HepG2 (cell line): Measurements from ENCODE around the gene ESRRG. TPM values are rescaled to one million over a fixed set of nuclear protein-coding genes. Genes with fewer than 3 reads are reported as not detected.

Source experiments
- ATAC-seq: fragments of 200-7000 bp; cut with Tn5 transposase; 3 replicates; pipeline ENCODE4 v1.9.1; 2020; ENCODE audit warnings: mild to moderate bottlenecking, moderate library complexity
- BruUV-seq: library from RNA; stranded (reverse); fragments of 400-500 nt; replicated peaks from 2 replicates; lab custom pipeline; 2021; lab: Mats Ljungman, UMichigan
- CTCF ChIA-PET: fragments of 300-600 bp; formaldehyde crosslinking; extraction: SDS; loops from one replicate; lab custom pipeline; 2021; ENCODE audit warnings: low total read pairs, inconsistent platforms, low intra/inter-chr PET ratio; lab: Yijun Ruan, JAX
- POLR2A ChIA-PET: fragments of 350-600 bp; sonication (Branson Sonifier 250); formaldehyde crosslinking; loops from one replicate; lab custom pipeline; 2020; ENCODE audit warnings: antibody characterized with exemption, inconsistent platforms; lab: Yijun Ruan, JAX
- DNase-seq: peaks from one replicate; pipeline ENCODE4 v3.0.0-alpha.2; 2015; ENCODE audit warnings: low spot score
- FAIRE-seq: peaks from 3 replicates; lab custom pipeline; 2011; peaks lifted over from hg19 to GRCh38; lab: Jason Lieb, UNC
- H2AFZ ChIP-seq: one replicate; pipeline ENCODE4 v1.6.1; 2011; ENCODE audit warnings: low read length, inconsistent platforms
- H3K27ac ChIP-seq: fragments of 300-600 bp; 3 replicates; pipeline ENCODE4 v1.8.0; 2011; ENCODE audit warnings: mixed run types, mild to moderate bottlenecking, mixed read lengths, low read length, inconsistent platforms; ENCODE audit not compliant: insufficient read depth; ENCODE audit errors: extremely low read length
- H3K27me3 ChIP-seq, 2 experiments: fragments of 200-600 bp in 1 of 2; 2 replicates in 1 of 2; 3 replicates in 1 of 2; pipeline versions ENCODE4 v1.6.0 to v1.8.0; 2011; ENCODE audit warnings: low read length in 2 of 2, mild to moderate bottlenecking in 2 of 2, moderate library complexity in 2 of 2, inconsistent platforms in 1 of 2; ENCODE audit not compliant: insufficient read depth in 2 of 2, control insufficient read depth in 1 of 2
- H3K36me3 ChIP-seq, 2 experiments: fragments of 200-600 bp in 1 of 2; replicated peaks in 1 of 2; 2 replicates in 1 of 2; 3 replicates in 1 of 2; pipeline versions ENCODE4 v1.5.1 to v1.8.0; 2011; ENCODE audit warnings: low read length in 2 of 2, inconsistent platforms in 1 of 2; ENCODE audit not compliant: insufficient read depth in 2 of 2, control insufficient read depth in 1 of 2
- H3K4me1 ChIP-seq: 2 replicates; pipeline ENCODE4 v1.5.1; 2012; ENCODE audit warnings: low read length, inconsistent platforms; ENCODE audit not compliant: insufficient read depth
- H3K4me2 ChIP-seq: 2 replicates; pipeline ENCODE4 v1.6.0; 2011; ENCODE audit warnings: low read depth, low read length, inconsistent platforms
- H3K4me3 ChIP-seq, 3 experiments: fragments of 200-600 bp in 1 of 3; sonication (generic), shearing (Covaris generic) in 1 of 3; replicated peaks in 1 of 3; 2 replicates each; pipeline ENCODE4 v1.5.1; 2011 to 2016; ENCODE audit warnings: low read length in 3 of 3, inconsistent platforms in 2 of 3, low read depth in 2 of 3, mild to moderate bottlenecking in 2 of 3, control low read depth in 1 of 3, mixed read lengths in 1 of 3; ENCODE audit not compliant: insufficient read depth in 1 of 3
- H3K79me2 ChIP-seq: one replicate; pipeline ENCODE4 v1.6.1; 2011; ENCODE audit warnings: low read length, inconsistent platforms; ENCODE audit not compliant: insufficient read depth
- H3K9ac ChIP-seq: 2 replicates; pipeline ENCODE4 v1.6.0; 2011; ENCODE audit warnings: mild to moderate bottlenecking, low read depth, low read length, inconsistent platforms; ENCODE audit not compliant: insufficient read depth
- H3K9me3 ChIP-seq: 2 replicates; pipeline ENCODE4 v1.5.1; 2012; ENCODE audit warnings: mild to moderate bottlenecking, low read length
- H4K20me1 ChIP-seq: 2 replicates; pipeline ENCODE4 v1.6.0; 2011; ENCODE audit warnings: inconsistent platforms, mild to moderate bottlenecking, low read length, moderate library complexity; ENCODE audit not compliant: insufficient read depth
- AFF4 ChIP-seq: sonication (generic); formaldehyde crosslinking; IDR thresholded peaks from 2 replicates; pipeline ENCODE4 v1.4.0; 2020; ENCODE audit warnings: missing genetic modification reagents
- ATF2 ChIP-seq: sonication (generic); formaldehyde crosslinking; IDR thresholded peaks from 2 replicates; pipeline ENCODE4 v1.4.0; 2020; ENCODE audit warnings: missing genetic modification reagents
- CEBPG ChIP-seq: IDR thresholded peaks from 2 replicates; pipeline ENCODE4 v1.6.1; 2016
- DNMT1 ChIP-seq: sonication (generic); formaldehyde crosslinking; IDR thresholded peaks from 2 replicates; pipeline ENCODE4 v1.5.1; 2020; ENCODE audit warnings: mild to moderate bottlenecking, missing genetic modification reagents
- HINFP ChIP-seq: sonication (generic); formaldehyde crosslinking; IDR thresholded peaks from 2 replicates; pipeline ENCODE4 v1.4.0; 2020; ENCODE audit warnings: low read depth, mild to moderate bottlenecking, missing genetic modification reagents
- MIER2 ChIP-seq: IDR thresholded peaks from 2 replicates; pipeline ENCODE4 v1.6.1; 2016; ENCODE audit warnings: missing biosample characterization, missing genetic modification reagents
- MXD3 ChIP-seq: IDR thresholded peaks from 2 replicates; pipeline ENCODE4 v1.6.1; 2016; ENCODE audit warnings: mild to moderate bottlenecking, missing biosample characterization, missing genetic modification reagents
- RBAK ChIP-seq: sonication (generic); formaldehyde crosslinking; IDR thresholded peaks from 2 replicates; pipeline ENCODE4 v1.5.1; 2020; ENCODE audit warnings: mild to moderate bottlenecking, missing genetic modification reagents
- SAFB2 ChIP-seq: sonication (generic); formaldehyde crosslinking; IDR thresholded peaks from 2 replicates; pipeline ENCODE4 v1.5.1; 2020; ENCODE audit warnings: missing genetic modification reagents, low read depth, mild to moderate bottlenecking, borderline replicate concordance
- SAP130 ChIP-seq: IDR thresholded peaks from 2 replicates; pipeline ENCODE4 v1.6.1; 2016; ENCODE audit warnings: low read depth
- SIN3B ChIP-seq: fragments of 150-350 bp; IDR thresholded peaks from 2 replicates; pipeline ENCODE4 v1.6.1; 2014; ENCODE audit warnings: low read length
- SMC3 ChIP-seq: IDR thresholded peaks from 2 replicates; pipeline ENCODE4 v1.6.1; 2011; ENCODE audit warnings: low read length, improper control_type of control experiment
- SOX5 ChIP-seq: IDR thresholded peaks from 2 replicates; pipeline ENCODE4 v1.6.1; 2016; ENCODE audit warnings: borderline replicate concordance
- SP1 ChIP-seq, 2 experiments: fragments of 450-650 bp in 1 of 2; sonication (generic) in 1 of 2; formaldehyde crosslinking in 1 of 2; IDR thresholded peaks; 2 replicates each; pipeline versions ENCODE4 v1.4.0 to v1.6.1; 2016 to 2020; ENCODE audit warnings: missing genetic modification reagents in 1 of 2
- ZBTB7A ChIP-seq: sonication (generic); formaldehyde crosslinking; IDR thresholded peaks from 2 replicates; pipeline ENCODE4 v1.8.0; 2022; ENCODE audit warnings: mild to moderate bottlenecking, missing genetic modification reagents
- ZBTB7B ChIP-seq: sonication (generic); formaldehyde crosslinking; IDR thresholded peaks from 2 replicates; pipeline ENCODE4 v1.4.0; 2020; ENCODE audit warnings: missing genetic modification reagents
- ZNF251 ChIP-seq: sonication (generic); formaldehyde crosslinking; IDR thresholded peaks from 2 replicates; pipeline ENCODE4 v1.9.0; 2021; ENCODE audit warnings: mild to moderate bottlenecking, missing genetic modification reagents
- ZNF777 ChIP-seq: sonication (generic); formaldehyde crosslinking; IDR thresholded peaks from 2 replicates; pipeline ENCODE4 v1.4.0; 2020; ENCODE audit warnings: missing genetic modification reagents
- ZSCAN25 ChIP-seq: sonication (generic); formaldehyde crosslinking; IDR thresholded peaks from 2 replicates; pipeline ENCODE4 v1.8.0; 2022; ENCODE audit warnings: mild to moderate bottlenecking, missing genetic modification reagents
- WGBS: methylation state at CpG from one replicate; pipeline ENCODE4 v1.1.6; 2017; ENCODE audit warnings: low lambda C conversion rate; 5-methylcytosine and 5-hydroxymethylcytosine counted together
- in situ Hi-C: cut with HindIII; loops from 2 replicates; pipeline ENCODE4 v1.10.0; 2017; ENCODE audit warnings: low pct_unique_long_range_greater_than_20kb; ENCODE audit not compliant: extremely low pct_ligation_motif_present
- intact Hi-C: fragments of 100-400 bp; cut with micrococcal nuclease; formaldehyde crosslinking; loops from one replicate; pipeline ENCODE4 v1.10.0; 2022; ENCODE audit not compliant: unreplicated experiment
- polyA plus RNA-seq, 8 experiments: library from polyadenylated mRNA; depleted of rRNA in 3 of 8; stranded (reverse) in 7 of 8; unstranded in 1 of 8; fragments of >200 nt; fragmentation: Illumina TruSeq in 4 of 8; extraction: Trizol in 4 of 8; gene quantifications; 2 replicates each; pipeline versions ENCODE4 v1.2.1 to v1.2.3, GENCODE V29; 2011 to 2016; ENCODE audit warnings: low read depth in 4 of 8, missing spikeins in 1 of 8, mixed read lengths in 1 of 8; ENCODE audit not compliant: insufficient read depth in 1 of 8
- total RNA-seq, 5 experiments: library from RNA; depleted of rRNA; stranded (reverse); fragments of >200 nt; fragmentation: Illumina TruSeq; extraction: Trizol; gene quantifications; 2 replicates each; pipeline ENCODE4 v1.2.3, GENCODE V29; 2016; ENCODE audit warnings: low read depth in 1 of 5

Gene ESRRG
- total and polyA plus RNA-seq, 2 of the 13 experiments (the other 11 are each of a cell fraction or from before 2014, with no cell fraction given): not detected

GRCh38 chr1:216705676-216706075, 17.6 kb downstream of the ESRRG start:
- ATAC-seq: no peak
- no peak overlapping the region for H3K27ac ChIP-seq
- H3K9ac ChIP-seq: no peak overlapping the region
- ChIA-PET CTCF (no interaction called here), POLR2A (no interaction called here)
- H3K79me2 ChIP-seq: no peaks in the 10 kb centered on the region
- in situ Hi-C loops: no loop called here
- H3K27me3 ChIP-seq: no peaks in the 10 kb centered on the region
- no peak overlapping the region for H2AFZ ChIP-seq
- FAIRE-seq: no peak
- DNase-seq: no peak
- WGBS: 23% methylated on average over 4 of the region's 4 CpGs
- no peaks in the 10 kb centered on the region for H4K20me1 ChIP-seq
- H3K4me2 ChIP-seq: no peak overlapping the region
- no peaks in the 10 kb centered on the region for H3K4me1 ChIP-seq
- intact Hi-C loops: no loop called here
- BruUV-seq: no TSS peak
- H3K36me3 ChIP-seq: no peaks in the 10 kb centered on the region
- no peaks in the 10 kb centered on the region for H3K9me3 ChIP-seq
- H3K4me3 ChIP-seq: no peak overlapping the region
- TF ChIP-seq ZNF251: no peak
- TF ChIP-seq HINFP (CRISPR knock-in tag): no peak
- TF ChIP-seq ZBTB7B: no peak
- TF ChIP-seq SAFB2: no peak
- TF ChIP-seq SP1 (IDR thresholded peaks at IDR 0.05): no peak
- no peak for TF ChIP-seq SP1 (CRISPR knock-in tag; IDR thresholded peaks at IDR 0.05)
- no peak for TF ChIP-seq SMC3
- no peak for TF ChIP-seq AFF4 (CRISPR knock-in tag)
- no peak for TF ChIP-seq MIER2 (CRISPR knock-in tag)
- no peak for TF ChIP-seq DNMT1
- no peak for TF ChIP-seq SIN3B
- TF ChIP-seq MXD3 (CRISPR knock-in tag): no peak
- TF ChIP-seq ZSCAN25 (CRISPR knock-in tag): no peak
- no peak for TF ChIP-seq SOX5 (CRISPR knock-in tag)
- TF ChIP-seq ZBTB7A (CRISPR knock-in tag): no peak
- TF ChIP-seq ATF2: no peak
- TF ChIP-seq RBAK (CRISPR knock-in tag): no peak
- TF ChIP-seq ZNF777: no peak
- TF ChIP-seq CEBPG (CRISPR knock-in tag): no peak
- TF ChIP-seq SAP130 (CRISPR knock-in tag): no peak
